ENCODE measurements around the gene COL5A2. TPM values are rescaled to one million over a fixed set of nuclear protein-coding genes. Genes with fewer than 3 reads are reported as not detected.

Gene COL5A2
- total RNA-seq, 1 donor from 2014 or later, result 23.7 TPM

- H3K4me3 Mint-ChIP-seq (ENCODE audit: unreplicated experiment), result no peak overlapping the region
- DNase-seq, result no peak
- H3K27me3 Mint-ChIP-seq (ENCODE audit: unreplicated experiment), result no peaks in the 10 kb centered on the region
- no peak overlapping the region for H3K27ac Mint-ChIP-seq (ENCODE audit: unreplicated experiment)
- H3K9me3 Mint-ChIP-seq (ENCODE audit: unreplicated experiment), result no peaks in the 10 kb centered on the region
- H3K36me3 Mint-ChIP-seq (ENCODE audit: unreplicated experiment), result no peaks in the 10 kb centered on the region
- peaks cover 5% of the 10 kb centered on the region for H3K4me1 Mint-ChIP-seq (ENCODE audit: low read depth, unreplicated experiment)
- TF ChIP-seq CTCF (IDR thresholded peaks at IDR 0.05; ENCODE audit: partially characterized antibody, unreplicated experiment), result no peak
Measured at GRCh38 chr2:189076120-189076519, 103.4 kb downstream of the COL5A2 start.

GRCh38 chr2:189074506-189074905 is 105.1 kb downstream of the COL5A2 start:
- TF ChIP-seq CTCF (IDR thresholded peaks at IDR 0.05; ENCODE audit: partially characterized antibody, unreplicated experiment), result no peak
- DNase-seq, result no peak
- no peaks in the 10 kb centered on the region for H3K9me3 Mint-ChIP-seq (ENCODE audit: unreplicated experiment)

GRCh38 chr2:189072036-189072435 is 107.5 kb downstream of the COL5A2 start:
- no peak overlapping the region for H3K4me3 Mint-ChIP-seq (ENCODE audit: unreplicated experiment)
- no peaks in the 10 kb centered on the region for H3K27me3 Mint-ChIP-seq (ENCODE audit: unreplicated experiment)
- peaks cover 5% of the 10 kb centered on the region for H3K4me1 Mint-ChIP-seq (ENCODE audit: low read depth, unreplicated experiment)
- no peak overlapping the region for H3K27ac Mint-ChIP-seq (ENCODE audit: unreplicated experiment)
- H3K9me3 Mint-ChIP-seq (ENCODE audit: unreplicated experiment), result no peaks in the 10 kb centered on the region
- no peak for TF ChIP-seq CTCF (IDR thresholded peaks at IDR 0.05; ENCODE audit: partially characterized antibody, unreplicated experiment)
- H3K36me3 Mint-ChIP-seq (ENCODE audit: unreplicated experiment), result no peaks in the 10 kb centered on the region
- DNase-seq, result no peak

More at GRCh38 chr2:189074506-189074905, 105.1 kb downstream of the COL5A2 start:
- Mint-ChIP-seq H3K27ac (ENCODE audit: unreplicated experiment) (no peak overlapping the region), H3K36me3 (ENCODE audit: unreplicated experiment) (no peaks in the 10 kb centered on the region), H3K4me3 (ENCODE audit: unreplicated experiment) (no peak overlapping the region), H3K27me3 (ENCODE audit: unreplicated experiment) (no peaks in the 10 kb centered on the region), H3K4me1 (ENCODE audit: low read depth, unreplicated experiment) (peaks cover 5% of the 10 kb centered on the region)

GRCh38 chr2:189069855-189070619 is 109.5 kb downstream of the COL5A2 start:
- Mint-ChIP-seq H3K4me1 (ENCODE audit: low read depth, unreplicated experiment) (peaks cover 5% of the 10 kb centered on the region), H3K4me3 (ENCODE audit: unreplicated experiment) (no peak overlapping the region), H3K36me3 (ENCODE audit: unreplicated experiment) (no peaks in the 10 kb centered on the region), H3K27ac (ENCODE audit: unreplicated experiment) (no peak overlapping the region), H3K9me3 (ENCODE audit: unreplicated experiment) (no peaks in the 10 kb centered on the region), H3K27me3 (ENCODE audit: unreplicated experiment) (no peaks in the 10 kb centered on the region)
- TF ChIP-seq CTCF (IDR thresholded peaks at IDR 0.05; ENCODE audit: partially characterized antibody, unreplicated experiment), result no peak
- DNase-seq, result no peak

GRCh38 chr2:189066037-189066436 is 113.5 kb downstream of the COL5A2 start:
- H3K36me3 Mint-ChIP-seq (ENCODE audit: unreplicated experiment), result no peaks in the 10 kb centered on the region
- no peaks in the 10 kb centered on the region for H3K4me1 Mint-ChIP-seq (ENCODE audit: low read depth, unreplicated experiment)
- DNase-seq, result no peak
- H3K27ac Mint-ChIP-seq (ENCODE audit: unreplicated experiment), result no peak overlapping the region
- TF ChIP-seq CTCF (IDR thresholded peaks at IDR 0.05; ENCODE audit: partially characterized antibody, unreplicated experiment), result no peak
- H3K4me3 Mint-ChIP-seq (ENCODE audit: unreplicated experiment), result no peak overlapping the region
- no peaks in the 10 kb centered on the region for H3K9me3 Mint-ChIP-seq (ENCODE audit: unreplicated experiment)
- no peaks in the 10 kb centered on the region for H3K27me3 Mint-ChIP-seq (ENCODE audit: unreplicated experiment)
